GM12892 (cell line): ENCODE measurements around the gene CLEC3B.

Source experiments
- DNase-seq: peaks from one replicate; pipeline ENCODE4 v3.0.0; 2011; ENCODE audit not compliant: insufficient read length
- FAIRE-seq: peaks from 2 replicates; lab custom pipeline; 2011; peaks lifted over from hg19 to GRCh38; lab: Jason Lieb, UNC
- POLR2A ChIP-seq: IDR thresholded peaks from 2 replicates; pipeline ENCODE4 v1.6.1; 2011; ENCODE audit warnings: low read depth, low read length, control low read depth
- POLR2AphosphoS5 ChIP-seq: IDR thresholded peaks from 2 replicates; pipeline ENCODE4 v1.6.1; 2011; ENCODE audit warnings: low read depth, low read length, control low read depth
- TAF1 ChIP-seq: IDR thresholded peaks from 2 replicates; pipeline ENCODE4 v1.6.1; 2011; ENCODE audit warnings: low read depth, mild to moderate bottlenecking, control low read depth, low read length, borderline replicate concordance

The CLEC3B gene

DNA sequence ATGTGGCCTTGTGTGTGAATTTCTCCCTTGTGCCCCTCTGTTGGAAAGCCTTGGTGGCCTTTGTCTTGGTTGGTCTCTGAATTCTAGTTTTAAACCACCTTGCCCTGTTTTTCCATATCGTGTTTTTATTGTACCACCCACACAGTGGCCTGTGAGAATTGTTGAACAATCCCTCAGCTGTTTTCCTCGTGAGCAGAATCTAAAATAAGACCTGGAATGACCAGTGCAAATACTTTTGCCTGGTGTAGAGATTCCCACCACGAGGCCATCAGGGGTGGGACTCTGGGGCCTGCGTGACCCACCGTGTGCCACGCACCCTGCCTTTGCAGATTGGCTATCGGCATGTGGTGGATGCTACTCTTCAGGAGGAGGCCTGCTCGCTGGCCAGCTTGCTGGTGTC is 19.0 kb upstream of the CLEC3B start:
- FAIRE-seq: no peak
- TF ChIP-seq POLR2A (no peak), TAF1 (no peak), POLR2AphosphoS5 (no peak)
- no peak for DNase-seq

DNA sequence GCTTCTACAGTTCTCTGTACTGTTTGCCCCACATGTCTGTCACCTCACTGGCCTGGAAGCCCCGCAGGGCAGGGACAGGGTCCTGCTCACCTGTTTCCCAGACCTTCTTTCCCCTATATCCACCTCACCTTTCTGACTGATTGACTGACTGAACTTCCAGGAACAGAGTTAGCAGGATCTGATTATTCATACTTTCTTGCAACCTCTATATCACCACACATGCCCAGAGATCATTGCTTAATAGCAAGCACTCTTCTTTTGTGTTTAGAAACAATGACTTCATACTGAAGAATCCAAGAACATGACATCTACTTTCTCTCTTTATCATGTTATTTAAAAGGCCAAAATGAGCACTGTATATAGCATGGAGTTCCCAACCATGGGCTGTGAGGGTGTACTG is 18.0 kb upstream of the CLEC3B start:
- TF ChIP-seq POLR2AphosphoS5: no peak
- TF ChIP-seq TAF1: no peak
- TF ChIP-seq POLR2A: no peak
- FAIRE-seq (no peak), DNase-seq (no peak)

DNA sequence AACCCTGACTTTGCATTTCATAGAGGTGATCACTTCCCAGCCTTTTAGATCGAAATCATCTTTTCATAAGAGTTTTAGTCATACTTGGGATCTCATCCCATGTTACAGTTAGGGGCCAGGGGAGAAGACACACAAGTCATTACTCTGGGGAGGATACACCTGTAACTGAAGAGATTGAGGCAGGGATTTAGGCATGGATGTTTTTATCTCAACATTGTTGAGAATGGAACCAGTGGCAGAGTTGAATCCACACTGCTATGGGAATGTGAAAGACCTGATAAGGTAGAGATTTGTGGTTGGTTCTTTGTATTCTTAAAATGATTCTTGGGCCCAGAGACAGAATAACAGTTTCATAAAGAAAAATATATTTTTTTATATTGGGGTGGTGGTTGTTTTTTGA is 16.2 kb upstream of the CLEC3B start:
- TF ChIP-seq TAF1 (no peak), POLR2A (no peak), POLR2AphosphoS5 (no peak)
- FAIRE-seq (no peak), DNase-seq (no peak)

DNA sequence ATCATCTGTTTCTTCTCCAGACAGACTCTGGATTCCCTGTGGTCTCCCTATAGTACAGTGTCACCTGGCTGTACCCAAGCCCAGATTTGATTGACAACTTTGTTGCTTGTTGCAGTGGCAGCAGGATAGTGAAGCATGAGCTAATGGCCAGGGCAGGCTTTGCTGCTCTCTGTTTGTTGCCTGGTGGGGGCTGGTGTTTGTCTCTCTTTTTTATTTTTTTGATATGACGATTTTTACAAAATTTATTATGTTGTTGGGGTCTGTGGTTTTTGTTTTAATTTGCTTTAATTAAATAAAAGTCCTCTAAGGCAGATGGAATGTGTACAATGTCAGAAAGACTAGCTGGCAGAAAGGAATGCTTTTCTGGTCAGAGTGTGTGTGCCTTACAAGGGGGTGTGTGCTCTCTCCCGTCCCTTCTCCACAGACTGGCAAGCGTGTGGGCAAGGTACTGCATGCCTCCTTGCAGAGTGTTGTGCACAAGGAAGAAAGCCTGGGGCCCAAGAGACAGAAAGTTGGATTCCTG is 15.2 kb upstream of the CLEC3B start:
- DNase-seq (no peak), FAIRE-seq (no peak)
- TF ChIP-seq POLR2AphosphoS5: no peak
- no peak for TF ChIP-seq POLR2A
- TF ChIP-seq TAF1: no peak

DNA sequence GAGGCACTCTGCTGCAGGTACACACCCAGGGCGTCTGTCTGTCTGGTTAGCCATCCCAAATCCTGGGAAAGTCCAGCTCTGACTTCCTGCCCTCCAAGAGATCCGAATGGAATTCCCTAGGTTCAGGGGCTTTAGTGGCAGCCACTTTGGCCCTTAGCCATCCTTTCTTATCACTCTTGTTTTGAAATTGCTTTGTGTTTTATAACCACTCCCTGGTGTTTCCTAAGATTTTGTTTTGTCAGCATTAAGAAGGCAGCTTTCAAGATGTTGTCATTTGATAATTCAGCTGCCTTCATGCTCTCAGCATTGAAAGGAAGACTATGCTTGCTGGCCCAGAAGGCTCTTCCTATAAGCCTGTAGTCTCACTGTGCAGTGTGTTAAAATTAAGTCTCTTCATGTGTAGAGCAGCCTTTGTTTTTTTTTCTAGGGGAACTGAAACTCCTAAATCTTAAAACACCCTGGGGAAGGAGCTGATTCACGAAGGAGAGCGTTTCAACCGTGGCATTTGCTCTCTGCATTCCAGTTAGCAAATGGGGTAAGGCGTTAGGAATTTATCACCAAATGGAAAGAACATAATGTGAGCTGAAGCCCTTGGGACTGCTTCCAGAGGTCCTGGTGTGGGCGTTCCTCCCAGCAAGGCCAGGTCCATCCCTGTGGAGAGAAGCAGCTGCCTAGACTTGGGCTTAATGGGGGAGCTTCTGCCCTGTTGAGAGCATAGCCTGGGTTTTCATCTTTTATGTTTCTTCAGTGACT is 14.2 kb upstream of the CLEC3B start:
- TF ChIP-seq POLR2AphosphoS5: no peak
- FAIRE-seq: no peak

DNA sequence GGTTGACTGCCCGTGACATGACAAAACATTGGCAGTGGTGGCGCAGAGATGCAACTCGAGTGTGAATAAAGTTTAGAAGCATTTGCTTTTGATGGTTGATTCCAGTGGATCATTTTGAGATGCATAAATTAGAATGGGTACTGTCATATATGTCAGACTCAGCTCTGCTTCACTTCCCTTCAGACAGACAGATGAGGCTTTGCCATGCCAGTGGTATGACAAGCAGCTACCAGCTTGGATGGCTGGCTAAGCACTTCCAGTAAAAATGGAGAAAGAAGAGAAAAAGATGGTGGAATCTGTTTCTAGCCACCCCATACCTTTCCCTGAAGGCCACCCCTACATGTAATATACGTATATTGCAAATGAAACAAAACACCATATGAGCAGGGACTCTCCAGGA is 13.5 kb upstream of the CLEC3B start:
- no peak for TF ChIP-seq POLR2A
- TF ChIP-seq TAF1: no peak
- no peak for TF ChIP-seq POLR2AphosphoS5
- FAIRE-seq (no peak), DNase-seq (no peak)

More for the DNA sequence above, 14.2 kb upstream of the CLEC3B start:
- DNase-seq: no peak

DNA sequence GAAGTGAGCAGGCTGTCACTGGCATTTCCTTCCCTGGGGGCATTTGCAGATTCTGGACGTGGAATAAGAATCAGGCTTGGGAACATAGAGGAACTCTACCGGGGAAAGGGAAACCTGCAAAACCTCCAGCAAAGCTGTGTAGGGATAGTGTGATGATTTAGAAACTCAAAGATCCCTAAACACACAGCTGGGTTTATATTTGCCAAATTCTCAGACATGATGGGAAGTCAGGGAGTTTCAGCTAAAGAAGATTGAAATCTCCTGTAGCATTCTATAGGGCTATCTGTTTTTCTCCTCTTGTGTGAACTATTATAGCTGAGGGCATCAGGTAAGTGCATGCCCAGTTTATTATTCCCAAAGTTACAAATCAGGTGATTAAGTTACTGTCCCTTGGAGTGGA is 9.2 kb upstream of the CLEC3B start:
- no peak for FAIRE-seq
- no peak for DNase-seq
- TF ChIP-seq TAF1 (no peak), POLR2AphosphoS5 (no peak), POLR2A (no peak)

DNA sequence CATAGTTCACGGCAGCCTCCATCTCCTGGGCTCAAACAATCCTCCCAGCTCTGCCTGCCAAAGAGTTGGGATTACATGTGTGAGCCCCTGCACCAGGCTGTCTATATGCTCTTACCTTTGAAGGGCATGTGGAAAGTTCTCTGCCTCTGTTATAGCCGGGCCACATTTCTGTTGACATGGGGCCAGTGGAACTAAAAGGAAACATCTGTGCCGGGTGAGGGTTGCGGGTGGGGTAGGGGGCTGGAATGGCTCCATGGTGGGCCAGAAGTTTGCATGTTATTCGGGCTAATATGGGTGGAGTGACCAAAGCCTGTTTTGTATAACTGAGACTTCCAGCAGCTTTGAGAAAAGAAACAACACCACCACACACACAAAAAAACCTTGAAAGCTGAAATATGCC is 8.3 kb upstream of the CLEC3B start:
- FAIRE-seq (no peak), DNase-seq (no peak)
- TF ChIP-seq POLR2A (no peak), TAF1 (no peak), POLR2AphosphoS5 (no peak)

DNA sequence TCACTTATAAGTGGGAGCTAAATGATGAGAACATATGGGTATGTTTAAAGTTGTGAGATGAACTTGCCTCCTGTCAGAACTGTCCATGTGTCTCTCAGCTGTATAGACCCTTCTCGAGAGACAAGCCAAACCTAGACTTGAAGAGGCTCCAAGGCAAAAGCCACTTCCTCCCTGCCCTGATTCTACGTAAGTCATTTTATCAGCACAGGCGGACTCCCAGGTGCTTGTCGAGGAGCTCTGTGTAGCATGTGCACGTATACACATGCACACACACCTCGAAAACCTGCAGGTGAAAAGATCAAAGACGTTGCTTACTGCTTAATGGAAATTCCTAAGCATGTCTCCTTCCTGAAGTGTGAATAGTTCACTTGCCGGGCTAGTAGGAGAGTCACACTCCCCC is 5.6 kb upstream of the CLEC3B start:
- TF ChIP-seq TAF1 (no peak), POLR2AphosphoS5 (no peak), POLR2A (no peak)
- no peak for FAIRE-seq
- no peak for DNase-seq

DNA sequence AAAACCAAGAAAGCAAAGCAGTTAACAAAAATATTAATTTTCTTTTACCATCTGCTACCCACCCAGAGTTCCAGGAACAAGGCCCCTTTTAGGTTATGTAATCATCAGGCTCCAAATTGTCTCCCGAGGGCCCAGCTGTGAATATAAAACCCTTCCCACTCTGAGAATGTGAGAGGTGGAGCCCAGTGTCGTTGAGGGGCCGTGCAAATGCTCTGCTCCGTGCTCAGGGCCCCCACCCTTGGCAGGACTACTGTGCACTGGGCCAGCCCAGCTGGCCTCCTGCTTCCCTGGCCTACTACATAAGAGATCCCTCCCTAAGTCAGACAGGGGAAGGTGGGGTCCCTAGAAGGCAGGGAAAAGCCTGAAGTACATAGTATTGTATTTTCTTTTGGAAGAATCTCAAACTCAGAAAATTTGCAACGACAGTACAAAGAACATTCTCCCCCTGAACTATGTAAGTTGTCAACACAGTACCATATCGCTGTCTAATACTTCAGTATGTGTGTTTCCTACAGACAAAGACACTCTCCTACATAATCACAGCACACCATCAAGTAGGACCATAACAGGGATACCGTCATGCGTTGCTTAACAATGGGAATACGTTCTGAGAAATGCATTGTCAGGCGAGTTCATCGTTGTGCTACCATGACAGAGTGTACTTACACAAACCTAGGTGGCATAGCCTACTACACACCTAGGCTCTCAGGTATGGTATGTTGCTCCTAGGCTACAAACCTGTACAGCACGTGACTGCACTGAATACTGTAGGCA is 4.4 kb upstream of the CLEC3B start:
- no peak for TF ChIP-seq TAF1
- no peak for TF ChIP-seq POLR2AphosphoS5
- TF ChIP-seq POLR2A: no peak
- FAIRE-seq (no peak), DNase-seq (no peak)

DNA sequence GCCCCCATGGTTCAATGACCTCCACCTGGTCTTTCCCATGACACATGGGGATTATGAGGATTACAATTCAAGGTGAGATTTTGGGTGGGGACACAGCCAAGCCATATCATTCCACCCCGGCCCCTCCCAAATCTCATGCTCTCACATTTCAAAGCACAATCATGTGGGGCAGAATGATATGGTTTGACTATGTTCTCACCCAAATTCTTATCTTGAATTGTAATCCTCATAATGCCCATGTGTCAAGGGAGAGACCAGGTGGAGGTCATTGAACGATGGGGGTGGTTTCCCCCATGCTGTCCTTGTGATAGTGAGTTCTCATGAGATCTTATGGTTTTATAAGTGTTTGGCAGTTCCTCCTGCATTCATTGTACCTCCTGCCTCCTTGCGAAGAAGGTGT is 2.4 kb upstream of the CLEC3B start:
- no peak for FAIRE-seq
- DNase-seq: no peak
- no peak for TF ChIP-seq POLR2AphosphoS5
- no peak for TF ChIP-seq TAF1
- TF ChIP-seq POLR2A: no peak
